Measurements from ENCODE around the gene ACSS3. TPM values are rescaled to one million over a fixed set of nuclear protein-coding genes. Genes with fewer than 3 reads are reported as not detected.

Gene ACSS3
- total and polyA plus RNA-seq, 2 of the 8 experiments (the other 6 are each of a cell fraction or from before 2014, with no cell fraction given), result 14.4 to 24.0 TPM

- TF ChIP-seq KDM1A (IDR thresholded peaks at IDR 0.05; ENCODE audit: borderline replicate concordance, low read length) (no peak), SP2 (IDR thresholded peaks at IDR 0.05; ENCODE audit: low read length) (no peak), ASH2L (IDR thresholded peaks at IDR 0.05; ENCODE audit: low read length) (no peak), ZNF274 (IDR thresholded peaks at IDR 0.05; ENCODE audit: borderline replicate concordance, extremely low read depth, low read length) (no peak), YY1 (IDR thresholded peaks at IDR 0.05; ENCODE audit: low read depth, low read length) (no peak)
Measured at GRCh38 chr12:81084811-81085350, 7.0 kb downstream of the ACSS3 start (continued).

All from H1 (cell line).